HG03378 (cell line): ENCODE results near the gene DAZAP1.
A peak's percentile ranks its signal among the peaks of the same experiment; 100 is the strongest.

ENCODE experiments used
- ATAC-seq: cut with Tn5 transposase; IDR thresholded peaks from one replicate; pipeline ENCODE4 v1.9.1; 2021; ENCODE audit warnings: mild to moderate bottlenecking, moderate library complexity; ENCODE audit not compliant: unreplicated experiment

DAZAP1 gene

DNA sequence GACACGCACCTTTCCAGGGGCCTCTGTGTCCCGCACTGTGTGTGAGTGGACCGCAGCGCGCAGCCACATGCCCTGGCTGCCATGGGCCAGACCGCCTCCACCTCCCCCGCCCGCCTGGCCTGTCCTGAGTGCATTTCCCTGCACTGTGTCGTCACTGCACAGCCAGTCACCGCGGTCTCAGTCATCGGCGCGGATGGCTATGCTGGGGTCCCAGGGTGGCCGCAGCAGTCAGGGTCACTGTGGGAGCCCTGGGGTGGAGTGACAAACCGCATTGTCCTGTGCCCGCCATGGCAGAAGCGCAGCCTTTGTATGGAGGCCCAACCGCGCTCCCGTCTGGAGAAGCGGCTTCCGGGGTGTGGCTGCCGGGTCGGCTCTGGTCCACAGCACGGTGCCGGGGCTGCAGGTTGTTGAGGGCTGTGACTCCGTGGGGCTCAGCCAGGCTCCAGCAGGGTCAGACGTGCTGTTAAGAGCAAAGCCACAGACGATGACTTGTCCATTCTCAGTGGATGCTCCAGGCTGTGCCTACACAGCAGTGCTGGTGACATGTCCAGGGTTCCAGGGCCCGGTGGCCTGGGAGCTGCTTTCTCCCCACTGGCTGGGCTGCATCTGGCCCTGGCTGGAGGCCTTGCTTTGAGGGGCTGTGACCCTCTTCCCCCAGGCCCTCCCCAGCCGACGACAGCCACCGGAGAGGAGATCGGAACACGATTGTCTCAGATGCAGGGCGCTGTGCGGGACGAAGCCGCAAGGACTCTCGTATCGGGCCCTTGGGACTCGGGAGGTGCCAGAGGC, 30.0 kb upstream of the DAZAP1 start:
- ATAC-seq: no peak

DNA sequence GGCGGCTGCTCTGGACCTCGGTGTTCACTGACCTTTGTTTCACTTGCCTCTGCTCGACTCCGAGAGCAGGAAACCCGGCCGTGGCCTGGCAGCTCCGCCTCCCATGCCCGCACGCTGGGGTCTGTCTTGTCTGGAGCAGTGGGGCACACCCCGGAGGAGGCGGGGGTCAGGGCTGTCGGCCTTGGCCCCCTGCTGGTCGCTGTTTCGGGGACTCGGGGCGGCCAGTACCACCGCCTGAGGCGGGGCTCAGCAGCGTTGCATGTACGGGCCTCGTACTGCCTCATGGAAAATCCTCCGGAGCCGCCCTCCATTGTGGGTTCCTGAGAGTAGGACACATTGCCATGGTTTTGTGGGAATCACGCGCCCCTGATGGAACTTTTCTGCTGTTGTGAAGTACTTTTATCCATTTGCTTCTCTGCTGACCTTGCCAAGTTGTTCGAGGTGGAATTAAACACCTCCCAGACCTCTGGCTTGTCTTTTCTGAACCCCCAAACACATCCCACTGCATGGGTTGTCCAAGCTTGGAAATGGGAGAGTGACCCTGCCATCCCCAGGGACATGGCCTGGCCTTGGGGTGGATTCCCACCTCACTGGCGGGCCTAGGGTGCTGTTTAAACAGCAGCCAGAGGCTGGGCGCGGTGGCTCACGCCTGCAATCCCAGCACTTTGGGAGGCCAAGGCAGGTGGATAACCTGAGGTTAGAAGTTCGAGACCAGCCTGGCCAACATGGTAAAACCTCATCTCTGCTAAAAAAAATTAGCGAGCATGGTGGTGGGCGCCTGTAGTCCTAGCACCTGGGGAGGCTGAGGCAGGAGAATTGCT, 29.2 kb upstream of the DAZAP1 start:
- ATAC-seq: no peak

- ATAC-seq: no peak
These were observed 28.1 kb upstream of the DAZAP1 start for GRCh38 chr19:1379126-1379905.

DNA sequence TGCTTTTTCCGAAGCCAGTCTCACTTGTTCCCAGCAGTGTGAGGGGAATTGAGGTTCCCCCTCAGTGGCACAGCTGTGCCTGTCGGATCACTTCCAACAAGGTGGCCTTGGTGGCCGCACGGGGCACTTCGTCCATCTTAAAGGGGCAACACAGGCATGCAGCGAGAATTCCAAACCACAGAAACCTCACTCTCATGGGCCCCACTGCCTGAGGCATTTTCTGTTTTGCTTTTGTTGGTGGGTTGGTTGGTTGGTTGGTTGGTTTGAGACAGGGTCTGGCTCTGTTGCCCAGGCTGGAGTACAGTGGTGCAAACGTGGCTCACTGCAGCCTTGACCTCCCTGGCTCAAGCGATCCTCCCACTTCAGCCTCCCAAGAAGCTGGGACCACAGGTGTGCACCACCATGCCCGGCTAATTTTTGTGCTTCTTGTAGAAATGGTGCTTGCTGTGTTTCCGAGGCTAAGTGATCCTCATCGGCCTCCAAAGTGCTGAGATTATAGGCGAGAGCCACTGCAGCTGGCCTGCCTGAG, 27.4 kb upstream of the DAZAP1 start:
- no peak for ATAC-seq

- no peak for ATAC-seq
These were observed 25.1 kb upstream of the DAZAP1 start for GRCh38 chr19:1382250-1382649.

DNA sequence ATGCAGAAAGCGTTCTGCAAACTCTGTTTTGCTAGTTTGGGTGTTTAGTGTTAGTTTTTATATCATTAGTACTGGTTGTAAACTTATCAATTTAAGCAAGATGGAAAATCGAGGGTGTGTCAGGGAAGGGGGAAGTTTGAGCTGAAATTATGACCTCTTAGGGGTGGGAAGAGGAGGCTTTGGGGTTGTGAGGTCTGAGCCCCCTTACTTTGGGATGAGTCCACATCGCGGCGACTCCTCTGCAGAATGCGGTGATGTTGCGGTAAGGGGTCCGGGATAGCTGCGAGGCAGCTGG, 24.4 kb upstream of the DAZAP1 start:
- no peak for ATAC-seq

GRCh38 chr19:1383312-1384084, 23.9 kb upstream of the DAZAP1 start, which contains the start of gene NDUFS7:
Gene NDUFS7 (plus strand): TSS chr19:1383907. CDS start chr19:1383927, 20 bp downstream.
- peak; percentile 50 for ATAC-seq

- ATAC-seq: peak; percentile 10
These were observed 23.3 kb upstream of the DAZAP1 start for GRCh38 chr19:1384085-1384462.

DNA sequence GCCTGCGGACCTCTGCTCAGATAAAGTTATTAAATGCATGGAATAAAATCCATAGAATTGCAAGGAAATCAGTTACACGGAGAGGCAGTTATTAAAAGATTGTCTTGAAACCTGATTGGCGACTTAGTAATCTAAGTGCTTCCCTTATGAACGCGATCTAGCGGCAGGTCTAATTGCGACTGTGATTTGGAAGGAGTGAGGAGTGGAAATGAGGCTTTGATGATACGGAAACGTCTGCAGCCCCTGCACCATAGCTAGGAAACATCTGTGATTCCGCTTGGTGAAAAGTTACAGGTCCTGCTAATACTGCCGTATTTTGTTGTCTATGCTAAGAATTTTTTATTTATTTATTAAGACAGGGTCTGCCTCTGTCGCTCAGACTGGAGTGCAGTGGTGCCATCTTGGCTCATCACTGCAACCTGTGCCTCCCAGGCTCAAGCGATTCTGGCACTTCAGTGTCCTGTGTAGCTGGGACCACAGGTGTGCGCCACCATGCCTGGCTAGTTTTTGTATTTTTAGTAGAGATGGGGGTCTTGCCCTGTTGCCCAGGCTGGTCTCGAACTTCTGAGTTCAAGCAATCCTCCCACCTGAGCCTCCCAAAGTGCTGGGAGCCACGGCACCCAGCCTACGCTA, 22.8 kb upstream of the DAZAP1 start:
- no peak for ATAC-seq

DNA sequence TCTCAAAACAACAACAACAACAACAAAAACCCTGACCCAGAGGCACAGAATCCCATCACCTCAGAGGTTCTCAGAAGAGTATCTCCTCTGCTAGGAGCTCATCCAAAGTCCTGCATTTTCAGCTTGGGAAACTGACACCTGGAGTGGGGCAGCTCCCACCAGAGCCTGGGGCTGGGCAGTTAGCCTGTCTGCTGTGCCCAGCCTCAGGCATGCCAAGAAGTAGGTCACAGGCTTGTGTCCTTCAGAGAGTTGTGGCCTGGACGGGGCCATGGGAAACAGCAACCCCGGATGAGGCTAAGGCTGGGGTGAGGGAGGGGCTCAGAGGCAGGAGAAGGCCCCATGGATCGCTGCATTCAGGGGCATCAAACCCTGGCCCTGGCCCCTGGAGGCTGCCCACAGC, 21.6 kb upstream of the DAZAP1 start:
- no peak for ATAC-seq

- no peak for ATAC-seq
These were observed 20.3 kb upstream of the DAZAP1 start for GRCh38 chr19:1386945-1387683.

DNA sequence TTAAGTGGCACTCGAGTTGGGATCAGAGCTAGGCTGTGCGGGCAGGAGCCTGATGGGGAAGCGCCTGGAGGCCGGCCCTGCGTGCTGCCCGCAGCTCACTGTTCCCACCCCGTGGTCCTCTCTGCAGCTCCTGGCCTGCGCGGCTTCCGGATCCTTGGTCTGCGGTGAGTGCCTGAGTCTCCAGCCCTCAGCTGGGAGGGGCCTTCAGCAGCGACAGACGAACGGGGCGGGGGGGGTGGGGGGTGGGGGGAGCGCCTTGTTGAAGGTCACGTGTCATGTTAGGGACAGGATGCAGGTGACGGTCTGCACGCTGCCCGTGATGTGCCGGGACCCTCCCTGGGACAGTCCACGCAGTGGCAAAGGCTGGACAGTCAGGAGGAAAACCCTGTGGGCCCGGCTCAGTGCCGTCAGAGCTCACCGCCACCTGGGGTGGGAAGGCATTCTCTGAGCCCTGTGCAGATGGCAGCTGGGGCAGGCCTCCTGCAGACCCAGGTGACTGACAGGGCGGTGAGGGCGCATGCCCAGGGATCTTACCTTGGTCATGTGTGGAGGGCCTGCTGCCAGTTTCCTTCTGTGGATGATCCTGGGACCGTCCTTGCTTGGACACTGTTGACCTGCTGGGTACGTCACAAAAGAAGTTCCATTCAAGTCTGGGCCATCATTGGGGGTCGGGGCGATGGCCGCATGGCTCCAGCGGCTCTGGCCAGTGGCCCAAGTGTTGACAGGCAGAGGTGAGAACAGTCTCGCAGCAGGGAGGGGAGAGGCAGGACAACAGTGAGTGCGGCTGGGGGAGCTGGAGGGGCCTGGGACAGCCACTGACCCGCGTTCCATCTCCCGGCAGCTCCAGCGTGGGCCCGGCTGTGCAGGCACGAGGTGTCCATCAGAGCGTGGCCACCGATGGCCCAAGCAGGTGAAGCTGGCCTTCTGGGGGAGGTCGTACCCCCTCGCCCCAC, 19.4 kb upstream of the DAZAP1 start:
- ATAC-seq: no peak

- ATAC-seq: no peak
These were observed 18.8 kb upstream of the DAZAP1 start for GRCh38 chr19:1388637-1389026.

DNA sequence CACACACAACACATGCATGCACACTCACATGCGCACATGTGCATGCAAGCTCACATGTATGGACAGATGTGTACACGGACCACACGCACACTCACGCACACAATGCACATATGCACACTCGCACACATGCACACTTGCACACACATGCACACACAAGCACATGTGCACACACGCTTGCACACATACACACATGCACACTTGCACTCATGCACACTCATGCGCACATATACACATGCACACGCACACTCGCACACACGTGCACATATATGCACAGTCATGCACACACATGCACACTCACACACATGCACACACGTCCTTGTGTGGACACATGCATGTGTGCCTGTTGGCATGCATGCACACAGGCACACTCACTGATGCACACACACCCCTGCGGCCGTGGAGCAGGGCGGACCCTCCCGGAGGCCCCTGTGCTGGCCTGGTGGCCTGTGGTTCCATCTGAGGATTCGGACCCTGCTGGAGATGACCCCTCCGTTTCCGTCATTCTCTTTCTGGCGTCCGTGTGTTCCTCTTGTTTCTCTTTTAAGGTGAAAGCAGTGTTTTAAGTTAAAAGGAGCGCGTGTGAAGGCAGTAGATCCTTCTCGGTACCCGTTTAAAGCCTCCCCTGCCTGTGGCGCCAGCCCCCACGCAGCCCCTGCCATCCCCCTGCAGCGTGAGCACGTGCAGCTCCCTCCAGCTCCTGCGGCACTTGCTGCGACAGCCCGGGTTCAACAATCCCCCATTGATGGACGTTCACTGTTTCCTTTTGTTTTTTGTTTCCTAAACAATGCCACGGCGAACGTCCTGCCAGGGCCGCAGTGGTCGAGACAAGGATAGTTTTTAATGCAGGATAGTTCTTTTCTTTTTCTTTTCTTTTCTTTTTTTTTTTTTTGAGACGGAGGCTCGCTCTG, 18.1 kb upstream of the DAZAP1 start:
- ATAC-seq: no peak

DNA sequence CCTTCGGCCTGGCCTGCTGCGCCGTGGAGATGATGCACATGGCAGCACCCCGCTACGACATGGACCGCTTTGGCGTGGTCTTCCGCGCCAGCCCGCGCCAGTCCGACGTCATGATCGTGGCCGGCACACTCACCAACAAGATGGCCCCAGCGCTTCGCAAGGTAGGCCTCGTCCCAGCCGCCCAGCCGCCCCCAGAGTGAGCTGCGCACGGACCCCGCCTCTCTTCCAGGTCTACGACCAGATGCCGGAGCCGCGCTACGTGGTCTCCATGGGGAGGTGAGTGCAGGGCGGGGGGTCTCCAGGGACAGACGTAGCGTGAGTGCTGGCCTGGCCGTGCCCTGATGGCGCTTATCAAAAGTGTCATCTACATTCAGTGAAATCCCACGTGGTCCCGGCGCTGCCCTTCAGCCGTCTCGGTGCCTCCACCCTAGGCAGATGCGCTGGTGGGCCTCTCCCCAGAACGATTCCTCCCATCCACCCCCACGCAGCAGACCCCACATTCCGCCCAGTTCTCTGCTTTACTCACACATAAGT, 16.4 kb upstream of the DAZAP1 start:
- ATAC-seq: no peak

- no peak for ATAC-seq
These were observed 15.0 kb upstream of the DAZAP1 start for GRCh38 chr19:1392407-1392806.

- no peak for ATAC-seq
These were observed 14.4 kb upstream of the DAZAP1 start for GRCh38 chr19:1392939-1393530.
